ENCODE results near the gene ZKSCAN2. TPM values are rescaled to one million over a fixed set of nuclear protein-coding genes. Genes with fewer than 3 reads are reported as not detected.

The ZKSCAN2 gene
- total and polyA plus RNA-seq, 2 of the 4 experiments (the other 2 are of a cell fraction) = 1.6 to 3.8 TPM

DNA sequence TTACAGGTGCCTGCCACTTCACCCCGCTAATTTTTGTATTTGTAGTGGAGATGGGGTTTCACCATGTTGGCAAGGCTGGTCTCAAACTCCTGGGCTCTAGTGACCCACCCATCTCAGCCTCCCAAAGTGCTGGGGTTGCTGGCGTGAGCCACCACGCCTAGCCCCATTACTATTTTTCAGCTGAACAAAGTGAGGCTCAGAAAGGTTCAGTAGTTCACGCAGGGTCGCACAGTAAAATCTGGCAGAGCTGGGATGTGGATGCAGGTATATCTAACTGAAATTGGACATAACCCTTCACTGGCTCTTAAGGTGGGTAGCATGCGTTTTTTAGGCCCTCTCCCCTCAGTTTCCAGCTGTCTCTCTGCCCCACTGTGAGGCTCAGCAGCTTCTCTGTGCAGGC is 33.7 kb downstream of the ZKSCAN2 start:
- H2AK5ac ChIP-seq (ENCODE audit: low read depth, low read length) = no peak overlapping the region
- H2BK15ac ChIP-seq (ENCODE audit: low read depth, low read length) = no peak overlapping the region
- no peaks in the 10 kb centered on the region for H3K9me3 ChIP-seq (ENCODE audit: control insufficient read depth, insufficient read depth, low read length)
- intact Hi-C loops (cut with micrococcal nuclease) (loop anchor here (2.0 to 10.0 kb wide), 3 partner anchors 97 to 389 kb away; no protein-coding TSS in a partner anchor), dilution Hi-C loops (cut with HindIII; ENCODE audit: low sequenced_read_pairs, unreplicated experiment) (no loop called here), in situ Hi-C loops (cut with MboI; ENCODE audit: low sequenced_read_pairs) (loop anchor here (10.0 kb wide), 1 partner anchor 99 kb away; no protein-coding TSS in a partner anchor)
- no peak overlapping the region for H4K91ac ChIP-seq (ENCODE audit: insufficient read depth, low read depth, low read length)
- H3K9ac ChIP-seq (ENCODE audit: low read depth, low read length) = no peak overlapping the region
- no peak overlapping the region for H3K18ac ChIP-seq (ENCODE audit: low read depth, low read length)
- DNase-seq (no peak), ATAC-seq (ENCODE audit: low read depth) (no peak)
- no TSS peak for BruUV-seq (replicated peaks)
- no peak overlapping the region for H2BK20ac ChIP-seq (ENCODE audit: low read depth, low read length)
- H3K4me3 ChIP-seq (ENCODE audit: insufficient read depth, low read depth, low read length) = no peak overlapping the region
- no CpG with 5 or more reads among the region's 6 CpGs for WGBS, 2 experiments (ENCODE audit: extremely low coverage in 2 of 2, insufficient read length in 1 of 2)
- no peak overlapping the region for H3K4me2 ChIP-seq (ENCODE audit: low read depth, low read length)
- H3K4me1 ChIP-seq (ENCODE audit: control insufficient read depth, insufficient read depth, low read length) = no peaks in the 10 kb centered on the region
- H3K27me3 ChIP-seq (ENCODE audit: control insufficient read depth, insufficient read depth, low read length) = peaks cover 3% of the 10 kb centered on the region; the same call in 1 of the 2 replicates
- H3K27ac ChIP-seq (ENCODE audit: insufficient read depth, low read length) = no peak overlapping the region
- H3K4ac ChIP-seq (ENCODE audit: low read depth, low read length) = no peak overlapping the region
- H3K79me1 ChIP-seq (ENCODE audit: low read depth in 1 of 2, low read length in 2 of 2) = no peaks in the 10 kb centered on the region
- H4K5ac ChIP-seq (ENCODE audit: low read depth, low read length) = no peak overlapping the region
- H3K23ac ChIP-seq (ENCODE audit: low read depth, low read length) = no peak overlapping the region
- H3K14ac ChIP-seq (replicated peaks; ENCODE audit: low read depth, low read length) = no peak overlapping the region
- CTCF ChIA-PET = no interaction called here
- no peak overlapping the region for H4K8ac ChIP-seq (ENCODE audit: low read depth in 2 of 2, low read length in 2 of 2)
- no peaks in the 10 kb centered on the region for H3K36me3 ChIP-seq (ENCODE audit: control insufficient read depth, insufficient read depth, low read length)
- H4K20me1 ChIP-seq (ENCODE audit: insufficient read depth, low read length) = no peaks in the 10 kb centered on the region
- TF ChIP-seq MAFK (IDR thresholded peaks at IDR 0.05; ENCODE audit: low read depth, low read length) (no peak), CHD1 (IDR thresholded peaks at IDR 0.05; ENCODE audit: low read depth, low read length) (no peak), CEBPB (IDR thresholded peaks at IDR 0.05; ENCODE audit: low read depth, low read length) (no peak), MAZ (IDR thresholded peaks at IDR 0.05; ENCODE audit: borderline replicate concordance, low read depth, low read length) (no peak), RCOR1 (IDR thresholded peaks at IDR 0.05; ENCODE audit: insufficient replicate concordance, low read length) (no peak), BHLHE40 (IDR thresholded peaks at IDR 0.05; ENCODE audit: low read depth, low read length) (no peak), POLR2A (IDR thresholded peaks at IDR 0.05; ENCODE audit: low read depth, low read length) (no peak), RFX5 (IDR thresholded peaks at IDR 0.05; ENCODE audit: low read depth, low read length) (no peak)
- TF ChIP-seq, protein P1, sequence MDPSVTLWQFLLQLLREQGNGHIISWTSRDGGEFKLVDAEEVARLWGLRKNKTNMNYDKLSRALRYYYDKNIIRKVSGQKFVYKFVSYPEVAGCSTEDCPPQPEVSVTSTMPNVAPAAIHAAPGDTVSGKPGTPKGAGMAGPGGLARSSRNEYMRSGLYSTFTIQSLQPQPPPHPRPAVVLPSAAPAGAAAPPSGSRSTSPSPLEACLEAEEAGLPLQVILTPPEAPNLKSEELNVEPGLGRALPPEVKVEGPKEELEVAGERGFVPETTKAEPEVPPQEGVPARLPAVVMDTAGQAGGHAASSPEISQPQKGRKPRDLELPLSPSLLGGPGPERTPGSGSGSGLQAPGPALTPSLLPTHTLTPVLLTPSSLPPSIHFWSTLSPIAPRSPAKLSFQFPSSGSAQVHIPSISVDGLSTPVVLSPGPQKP (IDR thresholded peaks at IDR 0.05; ENCODE audit: borderline replicate concordance, low read depth, low read length) = no peak
- TF ChIP-seq, protein P2, sequence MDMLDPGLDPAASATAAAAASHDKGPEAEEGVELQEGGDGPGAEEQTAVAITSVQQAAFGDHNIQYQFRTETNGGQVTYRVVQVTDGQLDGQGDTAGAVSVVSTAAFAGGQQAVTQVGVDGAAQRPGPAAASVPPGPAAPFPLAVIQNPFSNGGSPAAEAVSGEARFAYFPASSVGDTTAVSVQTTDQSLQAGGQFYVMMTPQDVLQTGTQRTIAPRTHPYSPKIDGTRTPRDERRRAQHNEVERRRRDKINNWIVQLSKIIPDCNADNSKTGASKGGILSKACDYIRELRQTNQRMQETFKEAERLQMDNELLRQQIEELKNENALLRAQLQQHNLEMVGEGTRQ (IDR thresholded peaks at IDR 0.05; ENCODE audit: low read depth, low read length) = no peak
- TF ChIP-seq, protein P3, sequence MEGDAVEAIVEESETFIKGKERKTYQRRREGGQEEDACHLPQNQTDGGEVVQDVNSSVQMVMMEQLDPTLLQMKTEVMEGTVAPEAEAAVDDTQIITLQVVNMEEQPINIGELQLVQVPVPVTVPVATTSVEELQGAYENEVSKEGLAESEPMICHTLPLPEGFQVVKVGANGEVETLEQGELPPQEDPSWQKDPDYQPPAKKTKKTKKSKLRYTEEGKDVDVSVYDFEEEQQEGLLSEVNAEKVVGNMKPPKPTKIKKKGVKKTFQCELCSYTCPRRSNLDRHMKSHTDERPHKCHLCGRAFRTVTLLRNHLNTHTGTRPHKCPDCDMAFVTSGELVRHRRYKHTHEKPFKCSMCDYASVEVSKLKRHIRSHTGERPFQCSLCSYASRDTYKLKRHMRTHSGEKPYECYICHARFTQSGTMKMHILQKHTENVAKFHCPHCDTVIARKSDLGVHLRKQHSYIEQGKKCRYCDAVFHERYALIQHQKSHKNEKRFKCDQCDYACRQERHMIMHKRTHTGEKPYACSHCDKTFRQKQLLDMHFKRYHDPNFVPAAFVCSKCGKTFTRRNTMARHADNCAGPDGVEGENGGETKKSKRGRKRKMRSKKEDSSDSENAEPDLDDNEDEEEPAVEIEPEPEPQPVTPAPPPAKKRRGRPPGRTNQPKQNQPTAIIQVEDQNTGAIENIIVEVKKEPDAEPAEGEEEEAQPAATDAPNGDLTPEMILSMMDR (conservative IDR thresholded peaks at IDR 0.05; ENCODE audit: low read depth, low read length) = no peak
- POLR2A ChIA-PET (ENCODE audit: unreplicated experiment) = no interaction called here
- H2AFZ ChIP-seq (replicated peaks; ENCODE audit: low read length, poor library complexity) = no peak overlapping the region
- no peak overlapping the region for H2AK9ac ChIP-seq (replicated peaks; ENCODE audit: low read depth, low read length, poor library complexity)
- no peaks in the 10 kb centered on the region for H3K9me1 ChIP-seq (ENCODE audit: insufficient read depth, low read length)
- H2BK5ac ChIP-seq (ENCODE audit: low read depth, low read length, poor library complexity, severe bottlenecking) = no peak overlapping the region
- no peak overlapping the region for H3K56ac ChIP-seq (ENCODE audit: extremely low read depth, insufficient read depth, low read length)
- no peak overlapping the region for H2BK120ac ChIP-seq (ENCODE audit: low read depth, low read length)

All from IMR-90 (cell line).